GM12878 (cell line): Measurements from ENCODE around the gene SLC34A3. TPM values are rescaled to one million over a fixed set of nuclear protein-coding genes. Genes with fewer than 3 reads are reported as not detected.

Source experiments
- ASH2L ChIP-seq: fragments of 300-600, 200-600 bp; sonication (generic); IDR thresholded peaks from 2 replicates; pipeline ENCODE4 v1.6.1; 2017; ENCODE audit warnings: low read depth, mild to moderate bottlenecking, borderline replicate concordance
- BACH1 ChIP-seq: fragments of 450-650 bp; IDR thresholded peaks from 2 replicates; pipeline ENCODE4 v1.6.1; 2017; ENCODE audit warnings: mild to moderate bottlenecking, borderline replicate concordance
- BCLAF1 ChIP-seq: fragments of 450-650 bp; IDR thresholded peaks from 2 replicates; pipeline ENCODE4 v1.6.1; 2017; ENCODE audit warnings: antibody characterized with exemption, mild to moderate bottlenecking, moderate library complexity
- BMI1 ChIP-seq: fragments of 450-650 bp; IDR thresholded peaks from 2 replicates; pipeline ENCODE4 v1.6.1; 2016; ENCODE audit warnings: mild to moderate bottlenecking, moderate library complexity, borderline replicate concordance
- CBX3 ChIP-seq: fragments of 200-600 bp; sonication (generic); IDR thresholded peaks from 2 replicates; pipeline ENCODE4 v1.6.1; 2016; ENCODE audit warnings: low read depth, borderline replicate concordance
- CEBPB ChIP-seq, 2 experiments: fragments of 150-350 bp in 1 of 2; IDR thresholded peaks; 2 replicates each; pipeline ENCODE4 v1.6.1; 2012 to 2014; ENCODE audit warnings: low read depth in 2 of 2, low read length in 2 of 2, borderline replicate concordance in 1 of 2, inconsistent platforms in 1 of 2
- IKZF1 ChIP-seq: fragments of 450-650 bp; conservative IDR thresholded peaks from 2 replicates; pipeline ENCODE4 v1.6.1; 2017; ENCODE audit warnings: antibody characterized with exemption, mild to moderate bottlenecking
- MXI1 ChIP-seq: fragments of 150-350 bp; IDR thresholded peaks from 2 replicates; pipeline ENCODE4 v1.6.1; 2011; ENCODE audit warnings: low read depth, mild to moderate bottlenecking, inconsistent platforms, low read length, improper control_type of control experiment
- PAX8 ChIP-seq: fragments of 450-650 bp; IDR thresholded peaks from 2 replicates; pipeline ENCODE4 v1.6.1; 2017; ENCODE audit warnings: mild to moderate bottlenecking, moderate library complexity
- PBX3 ChIP-seq: IDR thresholded peaks from 2 replicates; pipeline ENCODE4 v1.6.1; 2011; ENCODE audit warnings: mild to moderate bottlenecking, low read depth, low read length, moderate library complexity; ENCODE audit not compliant: insufficient replicate concordance
- SMARCA5 ChIP-seq: fragments of 450-650 bp; IDR thresholded peaks from 2 replicates; pipeline ENCODE4 v1.6.1; 2017; ENCODE audit warnings: mild to moderate bottlenecking
- TCF12 ChIP-seq: IDR thresholded peaks from 2 replicates; pipeline ENCODE4 v1.6.1; 2011; ENCODE audit warnings: low read depth, mild to moderate bottlenecking, low read length
- YBX1 ChIP-seq: fragments of 450-650 bp; IDR thresholded peaks from 2 replicates; pipeline ENCODE4 v1.6.1; 2016; ENCODE audit warnings: antibody characterized with exemption
- polyA plus RNA-seq, 11 experiments: library from polyadenylated mRNA; depleted of rRNA in 4 of 11; unstranded in 6 of 11; stranded (reverse) in 5 of 11; fragments of >200 nt; fragmentation: Nextera tagmentation in 4 of 11; fragmentation: Illumina TruSeq in 1 of 11; extraction: Ambion mirVana in 4 of 11; extraction: Trizol in 1 of 11; gene quantifications; 1 replicate in 1 of 11; 2 replicates in 10 of 11; pipeline versions ENCODE4 v1.2.1 to v1.2.3, GENCODE V29; 2011 to 2016; ENCODE audit warnings: inconsistent platforms in 2 of 11, missing spikeins in 2 of 11, low read depth in 1 of 11
- total RNA-seq, 4 experiments: library from RNA; depleted of rRNA in 3 of 4; stranded (reverse); fragments of >200 nt in 3 of 4; fragmentation: Illumina TruSeq in 1 of 4; extraction: Trizol in 1 of 4; gene quantifications; 2 replicates each; pipeline versions ENCODE4 v1.2.1 to v1.2.3, GENCODE V29; 2013 to 2021

The SLC34A3 gene
- total and polyA plus RNA-seq, 10 of the 15 experiments (the other 5 are each of a cell fraction or from before 2014, with no cell fraction given): not detected

- TF ChIP-seq ASH2L (no peak), CBX3 (no peak), MXI1 (no peak), BCLAF1 (no peak), IKZF1 (no peak), BACH1 (no peak), CEBPB (IDR thresholded peaks at IDR 0.05; ENCODE audit: borderline replicate concordance in 1 of 2, low read depth in 2 of 2, low read length in 2 of 2) (no peak), YBX1 (no peak), PBX3 (no peak), SMARCA5 (no peak), BMI1 (no peak), PAX8 (no peak), TCF12 (no peak)
Observed at GRCh38 chr9:137218212-137218753, 12.4 kb upstream of the SLC34A3 start (continued).
